Measurements from ENCODE around the gene ENC1.

Gene ENC1

DNA sequence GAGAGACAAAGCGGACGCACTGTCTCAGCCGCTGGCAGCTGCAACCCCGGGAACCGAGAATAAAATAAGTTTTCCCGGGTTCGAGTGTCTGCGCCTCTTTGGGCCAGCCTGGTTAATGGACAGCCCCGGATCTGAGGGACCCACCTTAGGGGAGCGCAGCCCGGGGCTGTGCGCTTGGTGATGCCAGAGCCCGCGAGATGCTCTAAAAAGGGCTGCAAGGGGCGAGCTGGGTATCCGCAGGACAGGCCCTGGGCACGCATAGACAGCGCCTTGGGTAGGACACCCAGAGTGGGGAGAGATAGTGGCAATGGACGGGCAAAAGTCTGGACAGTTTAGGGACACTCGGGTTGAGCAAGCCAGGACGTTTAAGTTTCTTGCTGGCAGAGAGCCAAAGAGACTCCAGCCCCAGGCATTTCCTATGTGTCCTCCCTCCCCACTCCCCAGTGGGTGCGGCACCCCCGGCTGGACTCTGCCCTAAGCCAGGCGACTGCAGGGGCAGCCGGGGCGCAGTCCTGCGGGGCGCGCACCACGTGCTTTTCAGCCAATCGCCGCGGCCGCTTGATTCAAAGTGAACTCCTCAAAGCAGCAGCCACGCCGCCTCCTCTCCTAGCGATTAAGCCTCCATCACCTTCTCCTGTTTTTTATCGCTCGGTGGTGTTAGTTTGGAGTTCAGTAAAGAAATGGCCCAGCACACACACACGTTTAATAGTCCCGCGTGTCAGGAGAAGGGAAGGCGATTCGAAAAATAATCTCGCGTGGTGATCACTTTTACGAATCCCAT, 616 bp upstream of the ENC1 start:
- peak overlapping the region; percentile 50 to 63 for H3K27ac ChIP-seq
- no peaks in the 10 kb centered on the region for H3K27me3 ChIP-seq
- peak; percentile 72 to 80 for DNase-seq
- peaks cover 0 to 33% (median 13%) of the 10 kb centered on the region in 4 donors for H3K4me1 ChIP-seq
- peak overlapping the region; percentile 58 to 63 for H3K4me3 ChIP-seq
- intact Hi-C loops (cut with DNase I; ENCODE audit: low total_unique reads), result loop anchor here (10.0 kb wide), 1 partner anchor 606 kb away; no protein-coding TSS in a partner anchor
- no peaks in the 10 kb centered on the region for H3K36me3 ChIP-seq
- H3K9me3 ChIP-seq, result no peaks in the 10 kb centered on the region
- TF ChIP-seq, protein P1, sequence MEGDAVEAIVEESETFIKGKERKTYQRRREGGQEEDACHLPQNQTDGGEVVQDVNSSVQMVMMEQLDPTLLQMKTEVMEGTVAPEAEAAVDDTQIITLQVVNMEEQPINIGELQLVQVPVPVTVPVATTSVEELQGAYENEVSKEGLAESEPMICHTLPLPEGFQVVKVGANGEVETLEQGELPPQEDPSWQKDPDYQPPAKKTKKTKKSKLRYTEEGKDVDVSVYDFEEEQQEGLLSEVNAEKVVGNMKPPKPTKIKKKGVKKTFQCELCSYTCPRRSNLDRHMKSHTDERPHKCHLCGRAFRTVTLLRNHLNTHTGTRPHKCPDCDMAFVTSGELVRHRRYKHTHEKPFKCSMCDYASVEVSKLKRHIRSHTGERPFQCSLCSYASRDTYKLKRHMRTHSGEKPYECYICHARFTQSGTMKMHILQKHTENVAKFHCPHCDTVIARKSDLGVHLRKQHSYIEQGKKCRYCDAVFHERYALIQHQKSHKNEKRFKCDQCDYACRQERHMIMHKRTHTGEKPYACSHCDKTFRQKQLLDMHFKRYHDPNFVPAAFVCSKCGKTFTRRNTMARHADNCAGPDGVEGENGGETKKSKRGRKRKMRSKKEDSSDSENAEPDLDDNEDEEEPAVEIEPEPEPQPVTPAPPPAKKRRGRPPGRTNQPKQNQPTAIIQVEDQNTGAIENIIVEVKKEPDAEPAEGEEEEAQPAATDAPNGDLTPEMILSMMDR (IDR thresholded peaks at IDR 0.05), result no peak

DNA sequence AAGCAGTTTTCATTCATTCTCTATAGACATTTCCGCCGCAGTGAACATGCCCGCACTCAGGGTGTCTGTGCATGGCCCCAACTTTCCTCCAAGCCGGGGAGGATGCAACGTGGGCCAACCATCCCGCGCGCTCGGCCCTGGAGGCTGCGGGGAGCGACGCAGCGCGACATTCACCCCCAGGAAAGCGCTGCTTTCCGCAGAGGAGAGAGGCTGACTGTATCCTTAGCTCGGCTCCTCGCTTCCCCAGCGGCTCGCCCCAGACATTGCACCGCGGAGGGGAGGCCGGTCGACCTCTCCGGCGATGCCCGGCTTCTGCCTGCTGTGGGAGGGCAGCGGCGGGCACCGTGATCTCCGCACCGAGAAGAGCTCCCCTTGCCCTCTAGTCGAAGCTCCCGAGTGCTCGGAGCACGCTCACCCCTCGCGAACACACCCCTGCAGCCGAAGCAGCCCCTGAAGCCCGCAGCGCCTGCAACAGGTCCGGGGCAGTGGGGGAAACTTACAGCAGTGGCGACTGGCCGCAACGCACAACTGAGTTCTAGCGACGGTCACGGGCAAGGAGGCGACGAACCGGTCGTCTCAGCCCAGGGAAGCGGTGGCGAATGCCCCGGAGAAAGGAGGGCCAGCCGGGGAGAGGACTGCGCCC, 600 bp downstream of the ENC1 start:
- TF ChIP-seq, protein P1 (IDR thresholded peaks at IDR 0.05), result no peak
- intact Hi-C loops (cut with DNase I; ENCODE audit: low total_unique reads), result loop anchor here (10.0 kb wide), 1 partner anchor 605 kb away; no protein-coding TSS in a partner anchor
- peak overlapping the region; percentile 50 to 63 for H3K27ac ChIP-seq
- peak in 1 of 2 donors; percentile 31 for DNase-seq
- no peaks in the 10 kb centered on the region for H3K9me3 ChIP-seq
- peaks cover 0 to 33% (median 13%) of the 10 kb centered on the region in 4 donors for H3K4me1 ChIP-seq
- no peaks in the 10 kb centered on the region for H3K27me3 ChIP-seq
- no peaks in the 10 kb centered on the region for H3K36me3 ChIP-seq
- H3K4me3 ChIP-seq, result peak overlapping the region; percentile 58 to 63

DNA sequence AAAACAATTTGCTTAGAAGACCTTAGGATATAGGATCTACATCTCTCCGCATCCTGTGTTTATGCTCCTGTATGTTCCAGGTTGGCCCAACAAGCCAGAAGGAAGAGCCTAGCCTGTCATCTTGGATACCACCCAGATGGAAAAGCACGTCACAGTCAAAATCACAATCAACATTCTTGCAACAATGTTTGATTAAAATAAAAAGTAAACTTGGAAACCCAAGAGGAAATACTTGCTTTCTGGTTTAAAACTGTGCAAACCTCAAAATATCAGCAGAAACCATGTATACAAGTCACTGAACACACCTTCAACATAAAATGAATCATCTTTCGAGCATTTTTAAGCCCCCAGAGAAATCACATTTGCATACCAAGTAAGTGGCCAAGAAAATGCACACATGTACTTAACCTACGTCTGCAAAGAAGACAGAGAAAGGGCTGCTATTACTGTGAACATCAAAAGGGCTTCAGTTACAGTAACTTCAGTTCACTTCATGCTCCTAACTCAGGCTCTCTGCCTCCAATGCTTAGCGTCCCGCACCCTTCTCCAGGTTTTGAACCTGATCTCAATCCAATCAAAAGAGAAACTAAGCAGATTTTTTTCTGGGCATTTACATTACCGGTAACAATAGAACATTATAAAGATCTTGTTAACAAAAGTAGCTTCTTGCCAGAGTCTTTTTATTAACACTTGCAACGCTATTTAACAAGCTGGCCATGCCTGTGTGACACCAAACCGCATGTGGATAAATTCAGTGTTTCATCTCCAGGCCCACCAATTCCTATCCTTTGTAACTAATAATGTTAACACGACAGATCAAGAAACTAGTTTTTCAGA, 1.3 kb downstream of the ENC1 start:
- Histone ChIP-seq H3K4me1 (peaks cover 0 to 33% (median 13%) of the 10 kb centered on the region in 4 donors), H3K36me3 (no peaks in the 10 kb centered on the region), H3K4me3 (peak overlapping the region; percentile 58 to 63), H3K27me3 (no peaks in the 10 kb centered on the region), H3K27ac (peak overlapping the region in 1 of 2 donors; percentile 50), H3K9me3 (no peaks in the 10 kb centered on the region)
- intact Hi-C loops (cut with DNase I; ENCODE audit: low total_unique reads), result no loop called here
- DNase-seq, result no peak
- TF ChIP-seq, protein P1 (IDR thresholded peaks at IDR 0.05), result no peak

DNA sequence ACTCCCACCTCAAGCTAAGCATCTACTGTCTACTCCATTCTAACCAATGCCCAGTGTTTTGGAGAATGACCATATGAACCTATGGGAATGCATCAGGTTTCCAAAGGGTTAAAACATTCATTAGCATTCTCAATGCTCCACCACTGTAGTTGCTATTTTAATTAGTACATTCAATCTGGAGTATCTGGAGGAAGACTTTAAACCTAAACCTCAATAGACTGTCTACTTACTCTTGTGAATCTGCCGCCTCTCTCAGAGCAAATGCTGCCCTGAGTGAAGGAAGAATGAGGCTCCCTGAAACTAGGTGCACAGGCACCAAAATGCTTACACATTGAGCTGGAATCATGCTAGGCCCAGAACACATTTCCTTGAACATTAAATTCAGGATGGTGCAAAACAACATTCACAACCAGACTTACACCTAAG, 2.0 kb downstream of the ENC1 start:
- TF ChIP-seq, protein P1 (IDR thresholded peaks at IDR 0.05), result no peak
- H3K36me3 ChIP-seq, result no peaks in the 10 kb centered on the region
- H3K9me3 ChIP-seq, result no peaks in the 10 kb centered on the region
- DNase-seq, result no peak
- H3K27ac ChIP-seq, result no peak overlapping the region
- no peaks in the 10 kb centered on the region for H3K27me3 ChIP-seq
- intact Hi-C loops (cut with DNase I; ENCODE audit: low total_unique reads), result no loop called here
- peaks cover 0 to 33% (median 13%) of the 10 kb centered on the region in 4 donors for H3K4me1 ChIP-seq
- peak overlapping the region in 1 of 2 donors; percentile 63 for H3K4me3 ChIP-seq

DNA sequence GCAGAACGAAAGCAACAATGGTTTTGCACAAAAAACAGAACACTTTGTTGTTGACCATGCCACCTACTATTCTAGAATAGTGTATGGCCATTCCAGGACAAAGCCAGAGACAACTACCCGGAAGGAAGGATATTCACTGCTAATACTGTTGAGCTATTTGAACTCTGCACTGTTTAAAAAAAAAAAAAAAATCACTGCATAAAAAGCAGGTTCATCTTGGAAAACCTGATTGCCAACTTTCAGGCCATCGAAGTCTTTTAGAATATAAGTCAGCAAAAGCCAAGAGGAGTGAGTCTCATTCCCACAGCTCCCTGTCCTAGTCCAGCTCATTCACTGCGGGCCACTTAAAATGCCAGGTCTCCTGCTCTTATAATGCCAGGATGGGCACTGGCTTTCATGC, 4.0 kb downstream of the ENC1 start:
- intact Hi-C loops (cut with DNase I; ENCODE audit: low total_unique reads), result no loop called here
- Histone ChIP-seq H3K9me3 (no peaks in the 10 kb centered on the region), H3K4me3 (no peak overlapping the region), H3K36me3 (no peaks in the 10 kb centered on the region), H3K4me1 (peaks cover 0 to 23% (median 11%) of the 10 kb centered on the region in 4 donors), H3K27me3 (no peaks in the 10 kb centered on the region), H3K27ac (no peak overlapping the region)
- DNase-seq, result no peak
- TF ChIP-seq, protein P1 (IDR thresholded peaks at IDR 0.05), result no peak
